Measurements from ENCODE around the gene CIAPIN1. TPM values are rescaled to one million over a fixed set of nuclear protein-coding genes. Genes with fewer than 3 reads are reported as not detected.
A peak's percentile ranks its signal among the peaks of the same experiment; 100 is the strongest.

Gene CIAPIN1
- total and polyA plus RNA-seq, 2 donors from 2014 or later, result 53.6 to 56.3 TPM

DNA sequence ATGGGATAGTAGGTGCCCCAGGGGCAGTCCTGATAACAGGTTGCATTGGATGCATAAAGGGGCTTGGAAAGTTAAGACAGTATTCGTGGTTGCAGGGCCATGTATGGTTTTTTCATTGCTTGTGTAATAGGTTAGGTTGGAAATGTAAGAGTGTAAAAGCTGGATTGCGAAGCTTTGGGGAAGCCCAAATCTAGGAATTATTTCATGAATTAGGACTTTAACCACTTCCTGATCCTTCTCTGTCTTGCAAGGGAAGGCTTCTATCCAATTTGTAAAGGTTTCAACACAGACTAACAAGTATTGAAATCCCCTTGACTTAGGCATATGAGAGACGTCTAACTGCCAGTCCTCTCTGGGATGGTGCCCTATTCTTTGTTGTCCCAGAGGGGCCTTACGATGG, 50.4 kb downstream of the CIAPIN1 start:
- no peak overlapping the region for H3K27ac ChIP-seq (ENCODE audit: low read depth in 2 of 2, low read length in 2 of 2)
- H3K27me3 ChIP-seq (ENCODE audit: control insufficient read depth, insufficient read depth, low read length), result no peaks in the 10 kb centered on the region

DNA sequence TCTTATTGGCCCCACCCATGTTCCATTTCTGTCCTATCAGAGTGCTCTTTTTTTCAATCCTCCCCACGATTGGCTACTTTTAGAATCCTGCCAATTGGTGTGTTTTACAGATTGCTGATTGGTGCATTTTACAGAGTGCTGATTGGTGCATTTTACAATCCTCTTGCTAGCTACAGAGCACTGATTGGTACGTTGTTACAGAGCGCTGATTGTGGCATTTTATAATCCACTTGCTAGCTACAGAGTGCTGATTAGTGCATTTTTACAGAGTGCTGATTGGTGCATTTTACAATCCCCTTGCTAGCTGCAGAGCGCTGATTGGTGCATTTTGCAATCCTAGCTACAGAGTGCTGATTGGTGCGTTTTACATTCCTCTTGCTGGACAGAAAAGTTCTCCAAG, 52.2 kb downstream of the CIAPIN1 start:
- DNase-seq, result peak in 1 of 5 donors; percentile 13

More for the DNA sequence above, 50.4 kb downstream of the CIAPIN1 start:
- intact Hi-C loops (cut with DNase I), result no loop called here
- Histone ChIP-seq H3K9ac (ENCODE audit: low read length in 3 of 3) (no peak overlapping the region), H3K4me3 (ENCODE audit: low read length in 3 of 3) (no peak overlapping the region), H3K36me3 (ENCODE audit: control insufficient read depth in 2 of 3, insufficient read depth in 3 of 3, low read length in 3 of 3) (no peaks in the 10 kb centered on the region), H3K9me3 (ENCODE audit: control insufficient read depth in 2 of 3, insufficient read depth in 1 of 3, low read length in 3 of 3) (no peaks in the 10 kb centered on the region), H3K4me1 (ENCODE audit: control insufficient read depth in 2 of 3, insufficient read depth in 2 of 3, low read depth in 1 of 3, low read length in 3 of 3) (no peaks in the 10 kb centered on the region)
- DNase-seq (no peak), FAIRE-seq (no peak)
- TF ChIP-seq, protein P1, sequence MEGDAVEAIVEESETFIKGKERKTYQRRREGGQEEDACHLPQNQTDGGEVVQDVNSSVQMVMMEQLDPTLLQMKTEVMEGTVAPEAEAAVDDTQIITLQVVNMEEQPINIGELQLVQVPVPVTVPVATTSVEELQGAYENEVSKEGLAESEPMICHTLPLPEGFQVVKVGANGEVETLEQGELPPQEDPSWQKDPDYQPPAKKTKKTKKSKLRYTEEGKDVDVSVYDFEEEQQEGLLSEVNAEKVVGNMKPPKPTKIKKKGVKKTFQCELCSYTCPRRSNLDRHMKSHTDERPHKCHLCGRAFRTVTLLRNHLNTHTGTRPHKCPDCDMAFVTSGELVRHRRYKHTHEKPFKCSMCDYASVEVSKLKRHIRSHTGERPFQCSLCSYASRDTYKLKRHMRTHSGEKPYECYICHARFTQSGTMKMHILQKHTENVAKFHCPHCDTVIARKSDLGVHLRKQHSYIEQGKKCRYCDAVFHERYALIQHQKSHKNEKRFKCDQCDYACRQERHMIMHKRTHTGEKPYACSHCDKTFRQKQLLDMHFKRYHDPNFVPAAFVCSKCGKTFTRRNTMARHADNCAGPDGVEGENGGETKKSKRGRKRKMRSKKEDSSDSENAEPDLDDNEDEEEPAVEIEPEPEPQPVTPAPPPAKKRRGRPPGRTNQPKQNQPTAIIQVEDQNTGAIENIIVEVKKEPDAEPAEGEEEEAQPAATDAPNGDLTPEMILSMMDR (IDR thresholded peaks at IDR 0.05; ENCODE audit: borderline replicate concordance, extremely low read depth, insufficient read depth), result no peak

DNA sequence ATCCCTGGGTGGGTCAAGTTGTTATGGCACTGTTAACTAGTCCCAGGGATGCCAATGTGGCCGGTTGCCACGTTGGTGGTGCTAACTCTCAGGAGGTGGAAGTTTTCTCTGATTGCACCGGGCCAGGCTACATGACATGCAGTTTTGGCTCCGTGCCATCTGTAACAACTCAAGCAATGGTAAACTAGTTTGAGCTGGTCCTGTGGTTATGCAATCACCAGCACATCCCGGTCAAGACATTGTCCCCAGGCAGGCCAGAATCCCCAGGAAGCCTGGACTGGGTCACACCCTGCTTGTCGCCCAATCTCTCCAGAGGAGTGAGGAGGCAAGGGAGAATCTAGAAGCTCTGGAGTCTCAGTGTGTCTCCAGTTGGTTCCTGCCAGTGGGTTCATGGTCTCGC, 52.7 kb downstream of the CIAPIN1 start:
- no peak overlapping the region for H3K27ac ChIP-seq (ENCODE audit: low read depth in 2 of 2, low read length in 2 of 2)
- FAIRE-seq (no peak), DNase-seq (peak in 2 of 5 donors; percentile 21 to 83)
- TF ChIP-seq, protein P1 (IDR thresholded peaks at IDR 0.05; ENCODE audit: borderline replicate concordance, extremely low read depth, insufficient read depth), result no peak
- H3K27me3 ChIP-seq (ENCODE audit: control insufficient read depth, insufficient read depth, low read length), result no peaks in the 10 kb centered on the region
- no peak overlapping the region for H3K9ac ChIP-seq (ENCODE audit: low read length in 3 of 3)
- H3K4me1 ChIP-seq (ENCODE audit: control insufficient read depth in 2 of 3, insufficient read depth in 2 of 3, low read depth in 1 of 3, low read length in 3 of 3), result peaks cover 0 to 6% (median 2%) of the 10 kb centered on the region in 3 donors
- no peak overlapping the region for H3K4me3 ChIP-seq (ENCODE audit: low read length in 3 of 3)
- intact Hi-C loops (cut with DNase I), result no loop called here
- H3K36me3 ChIP-seq (ENCODE audit: control insufficient read depth in 2 of 3, insufficient read depth in 3 of 3, low read length in 3 of 3), result no peaks in the 10 kb centered on the region
- peaks cover 0 to 4% (median 0%) of the 10 kb centered on the region in 3 donors for H3K9me3 ChIP-seq (ENCODE audit: control insufficient read depth in 2 of 3, insufficient read depth in 1 of 3, low read length in 3 of 3)

More for the DNA sequence above, 52.2 kb downstream of the CIAPIN1 start:
- H3K9me3 ChIP-seq (ENCODE audit: control insufficient read depth in 2 of 3, insufficient read depth in 1 of 3, low read length in 3 of 3), result peaks cover 0 to 4% (median 0%) of the 10 kb centered on the region in 3 donors
- FAIRE-seq, result no peak
- no peak overlapping the region for H3K9ac ChIP-seq (ENCODE audit: low read length in 3 of 3)
- TF ChIP-seq, protein P1 (IDR thresholded peaks at IDR 0.05; ENCODE audit: borderline replicate concordance, extremely low read depth, insufficient read depth), result no peak
- H3K4me3 ChIP-seq (ENCODE audit: low read length in 3 of 3), result no peak overlapping the region
- H3K27me3 ChIP-seq (ENCODE audit: control insufficient read depth, insufficient read depth, low read length), result no peaks in the 10 kb centered on the region
- H3K36me3 ChIP-seq (ENCODE audit: control insufficient read depth in 2 of 3, insufficient read depth in 3 of 3, low read length in 3 of 3), result no peaks in the 10 kb centered on the region
- no peak overlapping the region for H3K27ac ChIP-seq (ENCODE audit: low read depth in 2 of 2, low read length in 2 of 2)
- peaks cover 0 to 6% (median 2%) of the 10 kb centered on the region in 3 donors for H3K4me1 ChIP-seq (ENCODE audit: control insufficient read depth in 2 of 3, insufficient read depth in 2 of 3, low read depth in 1 of 3, low read length in 3 of 3)
- intact Hi-C loops (cut with DNase I), result no loop called here

DNA sequence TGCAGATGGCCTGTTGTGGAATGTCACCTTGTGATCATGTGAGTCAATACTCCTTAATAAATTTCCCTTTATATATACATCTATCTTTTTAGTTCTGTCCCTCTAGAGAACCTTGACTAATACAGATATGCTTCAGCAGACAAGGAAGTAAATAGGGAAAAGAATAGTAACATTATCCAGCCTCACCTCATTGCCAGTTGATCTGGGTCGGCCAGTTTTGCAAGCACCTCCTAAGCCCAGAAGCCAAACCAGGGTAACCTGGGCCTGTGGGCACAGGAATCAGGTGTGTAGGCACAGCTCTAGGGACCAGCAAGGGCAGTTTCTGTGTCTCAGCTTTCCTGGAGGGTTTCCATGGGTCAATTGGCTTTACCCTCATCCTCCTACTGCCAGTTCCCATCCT, 54.5 kb downstream of the CIAPIN1 start:
- peaks cover 0 to 5% (median 4%) of the 10 kb centered on the region in 3 donors for H3K9me3 ChIP-seq (ENCODE audit: control insufficient read depth in 2 of 3, insufficient read depth in 1 of 3, low read length in 3 of 3)
- H3K4me1 ChIP-seq (ENCODE audit: control insufficient read depth in 2 of 3, insufficient read depth in 2 of 3, low read depth in 1 of 3, low read length in 3 of 3), result peaks cover 2 to 7% (median 6%) of the 10 kb centered on the region in 3 donors
- TF ChIP-seq, protein P1 (IDR thresholded peaks at IDR 0.05; ENCODE audit: borderline replicate concordance, extremely low read depth, insufficient read depth), result no peak
- no peak overlapping the region for H3K4me3 ChIP-seq (ENCODE audit: low read length in 3 of 3)
- no peak for DNase-seq
- H3K27ac ChIP-seq (ENCODE audit: low read depth in 2 of 2, low read length in 2 of 2), result no peak overlapping the region
- H3K36me3 ChIP-seq (ENCODE audit: control insufficient read depth in 2 of 3, insufficient read depth in 3 of 3, low read length in 3 of 3), result peaks cover 0 to 3% (median 0%) of the 10 kb centered on the region in 3 donors
- no peaks in the 10 kb centered on the region for H3K27me3 ChIP-seq (ENCODE audit: control insufficient read depth, insufficient read depth, low read length)
- no peak overlapping the region for H3K9ac ChIP-seq (ENCODE audit: low read length in 3 of 3)
- intact Hi-C loops (cut with DNase I), result no loop called here
- FAIRE-seq, result no peak

Data from kidney (tissue), 14 donors.